Anterior cingulate cortex (tissue), 58 donors: Measurements from ENCODE around the gene SCUBE3.

ENCODE experiments used
- DNase-seq, 58 donors: peaks; one replicate each; lab custom pipeline; 2025; lab: John Stamatoyannopoulos, UW

Gene SCUBE3

GRCh38 chr6:35296931-35297600 lies 83.3 kb downstream of the SCUBE3 start:
- no peak for DNase-seq

GRCh38 chr6:35297601-35298481 lies 84.1 kb downstream of the SCUBE3 start, which contains the start of gene DEF6:
DEF6 (plus strand) TSS chr6:35297818; CDS start chr6:35297857, 39 bp downstream.
- DNase-seq: peak in 29 of 58 donors; percentile 3 to 55 (median 24)

- DNase-seq: no peak
These were observed 84.9 kb downstream of the SCUBE3 start for GRCh38 chr6:35298625-35299140.

- DNase-seq: peak in 4 of 58 donors; percentile 8 to 29 (median 18)
These were observed 85.9 kb downstream of the SCUBE3 start for GRCh38 chr6:35299674-35300073.

GRCh38 chr6:35300848-35301247 lies 87.1 kb downstream of the SCUBE3 start:
- DNase-seq: no peak
